SK-N-SH treated with all-trans-retinoic acid at 6 μM for 48 hours (cell line): ENCODE results near the gene LIMCH1.

ENCODE experiments used
- ATAC-seq: fragments of 200-7000 bp; cut with Tn5 transposase; 3 replicates; pipeline ENCODE4 v1.9.1; 2020; ENCODE audit warnings: mild to moderate bottlenecking, moderate library complexity
- BACH2 ChIP-seq: fragments of 250-450 bp; sonication (Bioruptor Pico); IDR thresholded peaks from 2 replicates; pipeline ENCODE4 v1.9.0; 2021; ENCODE audit warnings: mild to moderate bottlenecking, borderline replicate concordance
- CSDC2 ChIP-seq: fragments of 250-450 bp; sonication (Bioruptor Pico); IDR thresholded peaks from 2 replicates; pipeline ENCODE4 v1.5.0; 2020; ENCODE audit warnings: mild to moderate bottlenecking, moderate library complexity
- CSRNP3 ChIP-seq: fragments of 250-450 bp; sonication (Bioruptor Pico); IDR thresholded peaks from 2 replicates; pipeline ENCODE4 v1.5.1; 2021; ENCODE audit warnings: mild to moderate bottlenecking, moderate library complexity
- ESRRG ChIP-seq: fragments of 250-450 bp; sonication (Bioruptor Pico); IDR thresholded peaks from 2 replicates; pipeline ENCODE4 v1.6.1; 2021; ENCODE audit warnings: mild to moderate bottlenecking
- GLIS3 ChIP-seq: fragments of 250-450 bp; sonication (Bioruptor Pico); IDR thresholded peaks from 2 replicates; pipeline ENCODE4 v1.5.0; 2020; ENCODE audit warnings: mild to moderate bottlenecking, moderate library complexity
- OSR1 ChIP-seq: fragments of 250-450 bp; sonication (Bioruptor Pico); IDR thresholded peaks from 2 replicates; pipeline ENCODE4 v1.8.0; 2022; ENCODE audit warnings: moderate library complexity, mild to moderate bottlenecking, inconsistent platforms
- PATZ1 ChIP-seq: fragments of 250-450 bp; sonication (Bioruptor Pico); IDR thresholded peaks from 2 replicates; pipeline ENCODE4 v1.8.0; 2020; ENCODE audit warnings: mild to moderate bottlenecking, moderate library complexity, borderline replicate concordance
- POU6F1 ChIP-seq: fragments of 250-450 bp; sonication (Bioruptor Pico); IDR thresholded peaks from 2 replicates; pipeline ENCODE4 v1.8.0; 2021; ENCODE audit warnings: low read depth, mild to moderate bottlenecking, moderate library complexity, borderline replicate concordance
- PPARA ChIP-seq: fragments of 250-450 bp; sonication (Bioruptor Pico); IDR thresholded peaks from 2 replicates; pipeline ENCODE4 v1.5.0; 2020; ENCODE audit warnings: mild to moderate bottlenecking, borderline replicate concordance
- RARB ChIP-seq: fragments of 250-450 bp; sonication (Bioruptor Pico); IDR thresholded peaks from 2 replicates; pipeline ENCODE4 v1.8.0; 2021; ENCODE audit warnings: mild to moderate bottlenecking, moderate library complexity
- SNAI2 ChIP-seq: fragments of 250-450 bp; sonication (Bioruptor Pico); IDR thresholded peaks from 2 replicates; pipeline ENCODE4 v1.5.0; 2020; ENCODE audit warnings: mild to moderate bottlenecking, moderate library complexity
- TCF4 ChIP-seq: fragments of 250-450 bp; sonication (Bioruptor Pico); IDR thresholded peaks from 2 replicates; pipeline ENCODE4 v1.8.0; 2021; ENCODE audit warnings: mild to moderate bottlenecking, moderate library complexity, borderline replicate concordance
- TOX ChIP-seq: fragments of 250-450 bp; sonication (Bioruptor Pico); IDR thresholded peaks from 2 replicates; pipeline ENCODE4 v1.8.0; 2021; ENCODE audit warnings: mild to moderate bottlenecking, moderate library complexity, borderline replicate concordance
- TSHZ2 ChIP-seq: fragments of 250-450 bp; sonication (Bioruptor Pico); IDR thresholded peaks from 2 replicates; pipeline ENCODE4 v1.5.0; 2020; ENCODE audit warnings: mild to moderate bottlenecking, moderate library complexity
- ZC3H10 ChIP-seq: fragments of 250-450 bp; sonication (Bioruptor Pico); IDR thresholded peaks from 2 replicates; pipeline ENCODE4 v1.5.1; 2021; ENCODE audit warnings: mild to moderate bottlenecking, moderate library complexity
- ZFP3 ChIP-seq: fragments of 250-450 bp; sonication (Bioruptor Pico); IDR thresholded peaks from 2 replicates; pipeline ENCODE4 v1.5.0; 2020; ENCODE audit warnings: mild to moderate bottlenecking, moderate library complexity
- ZFP30 ChIP-seq: fragments of 450-650 bp; formaldehyde crosslinking; IDR thresholded peaks from 2 replicates; pipeline ENCODE4 v1.5.0; 2022; ENCODE audit warnings: mild to moderate bottlenecking, moderate library complexity
- ZNF565 ChIP-seq: fragments of 450-650 bp; formaldehyde crosslinking; conservative IDR thresholded peaks from 2 replicates; pipeline ENCODE4 v1.5.0; 2020; ENCODE audit warnings: low read depth, mild to moderate bottlenecking, moderate library complexity
- ZNF70 ChIP-seq: fragments of 450-650 bp; formaldehyde crosslinking; IDR thresholded peaks from 2 replicates; pipeline ENCODE4 v1.5.0; 2020; ENCODE audit warnings: mild to moderate bottlenecking, moderate library complexity
- ZNF8 ChIP-seq: fragments of 450-650 bp; formaldehyde crosslinking; IDR thresholded peaks from 2 replicates; pipeline ENCODE4 v1.5.0; 2020; ENCODE audit warnings: mild to moderate bottlenecking, moderate library complexity

The LIMCH1 gene

GRCh38 chr4:41541687-41542094 is 3.7 kb downstream of the LIMCH1 start (continued):
- TF ChIP-seq CSRNP3 (CRISPR knock-in tag) (no peak), CSDC2 (CRISPR knock-in tag) (no peak), GLIS3 (CRISPR knock-in tag) (no peak), OSR1 (no peak), ZFP3 (CRISPR knock-in tag) (no peak), TSHZ2 (CRISPR knock-in tag) (no peak), ESRRG (CRISPR knock-in tag) (no peak), SNAI2 (no peak)

GRCh38 chr4:41542526-41543275 is 4.7 kb downstream of the LIMCH1 start:
- no peak for TF ChIP-seq BACH2 (CRISPR knock-in tag)
- no peak for TF ChIP-seq ZNF70 (CRISPR knock-in tag)
- no peak for TF ChIP-seq GLIS3 (CRISPR knock-in tag)
- no peak for TF ChIP-seq ESRRG (CRISPR knock-in tag)
- TF ChIP-seq CSDC2 (CRISPR knock-in tag): no peak
- TF ChIP-seq CSRNP3 (CRISPR knock-in tag): no peak
- TF ChIP-seq RARB (CRISPR knock-in tag): no peak
- no peak for TF ChIP-seq ZFP30 (CRISPR knock-in tag)
- no peak for TF ChIP-seq TCF4
- TF ChIP-seq TSHZ2 (CRISPR knock-in tag): no peak
- no peak for TF ChIP-seq PATZ1 (CRISPR knock-in tag)
- no peak for TF ChIP-seq OSR1
- no peak for TF ChIP-seq TOX (CRISPR knock-in tag)
- TF ChIP-seq ZFP3 (CRISPR knock-in tag): no peak
- no peak for TF ChIP-seq ZC3H10
- no peak for TF ChIP-seq ZNF565 (CRISPR knock-in tag)

GRCh38 chr4:41545238-41545637 is 7.3 kb downstream of the LIMCH1 start:
- no peak for ATAC-seq
- TF ChIP-seq ZNF70 (CRISPR knock-in tag) (no peak), ZNF8 (CRISPR knock-in tag) (no peak), ZC3H10 (no peak), PPARA (CRISPR knock-in tag) (no peak), CSDC2 (CRISPR knock-in tag) (no peak), POU6F1 (CRISPR knock-in tag) (no peak), ESRRG (CRISPR knock-in tag) (no peak), ZFP3 (CRISPR knock-in tag) (no peak), TSHZ2 (CRISPR knock-in tag) (no peak), SNAI2 (no peak)

More at GRCh38 chr4:41542526-41543275, 4.7 kb downstream of the LIMCH1 start:
- ATAC-seq: no peak
